Astrocyte of the cerebellum (primary cell): Measurements from ENCODE around the gene SSC5D.

Experiments
- DNase-seq: peaks from one replicate; pipeline ENCODE4 v3.0.0-alpha.2; 2011; ENCODE audit warnings: low read depth
- H3K4me3 ChIP-seq: 2 replicates; pipeline ENCODE4 v1.5.1; 2011; ENCODE audit warnings: mild to moderate bottlenecking, low read depth, low read length, moderate library complexity
- CTCF ChIP-seq: IDR thresholded peaks from 2 replicates; pipeline ENCODE4 v1.5.1; 2012; ENCODE audit warnings: low read length, low read depth, moderate library complexity, mild to moderate bottlenecking; ENCODE audit errors: missing control alignments
- in situ Hi-C: cut with HindIII; loops from 2 replicates; pipeline ENCODE4 v1.10.0; 2017; ENCODE audit warnings: low sequenced_read_pairs

Gene SSC5D

GRCh38 chr19:55563261-55563690, 75.0 kb downstream of the SSC5D start:
- DNase-seq: no peak
- H3K4me3 ChIP-seq: no peak overlapping the region
- TF ChIP-seq CTCF: no peak
- in situ Hi-C loops: no loop called here

- H3K4me3 ChIP-seq: no peak overlapping the region
- in situ Hi-C loops: no loop called here
- no peak for DNase-seq
- no peak for TF ChIP-seq CTCF
Observed at GRCh38 chr19:55566823-55567222, 78.6 kb downstream of the SSC5D start.

- DNase-seq: no peak
- no peak overlapping the region for H3K4me3 ChIP-seq
- TF ChIP-seq CTCF: no peak
- in situ Hi-C loops: no loop called here
Observed at GRCh38 chr19:55567708-55568328, 79.6 kb downstream of the SSC5D start.
